GM18867 (cell line): ENCODE measurements around the gene MESP2.

Experiments used
- ATAC-seq: cut with Tn5 transposase; IDR thresholded peaks from one replicate; pipeline ENCODE4 v1.9.1; 2021; ENCODE audit warnings: mild to moderate bottlenecking, moderate library complexity; ENCODE audit not compliant: unreplicated experiment

MESP2 gene

GRCh38 chr15:89776274-89777072 is at the start of gene MESP2:
MESP2 (plus strand) TSS chr15:89776332; CDS start chr15:89776358, 26 bp downstream.
- peak; percentile 60 for ATAC-seq

DNA sequence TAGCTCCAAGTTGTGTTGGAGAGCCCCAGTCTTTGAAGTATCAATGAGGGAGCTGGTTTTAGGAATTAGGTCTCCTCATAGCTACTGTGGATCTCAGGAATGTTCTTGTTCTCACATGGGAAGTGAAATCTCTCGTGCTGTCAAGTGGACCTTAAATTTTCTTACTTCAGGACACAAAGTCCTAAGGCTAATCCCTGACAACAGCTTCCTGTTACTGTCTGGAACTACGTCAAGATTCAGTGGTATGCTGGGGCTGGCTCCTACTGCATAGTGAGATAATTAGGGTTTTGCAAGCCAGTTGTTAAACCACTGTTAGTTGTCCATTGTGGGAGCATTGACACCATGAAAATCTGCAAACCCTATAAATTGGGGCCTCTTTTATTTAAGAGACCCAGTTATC is 47.9 kb upstream of the MESP2 start:
- no peak for ATAC-seq

GRCh38 chr15:89731275-89731674 is 44.9 kb upstream of the MESP2 start:
- ATAC-seq: no peak

GRCh38 chr15:89732451-89733172 is 43.5 kb upstream of the MESP2 start:
- ATAC-seq: no peak

- no peak for ATAC-seq
Measured at GRCh38 chr15:89735773-89736172, 40.4 kb upstream of the MESP2 start.

DNA sequence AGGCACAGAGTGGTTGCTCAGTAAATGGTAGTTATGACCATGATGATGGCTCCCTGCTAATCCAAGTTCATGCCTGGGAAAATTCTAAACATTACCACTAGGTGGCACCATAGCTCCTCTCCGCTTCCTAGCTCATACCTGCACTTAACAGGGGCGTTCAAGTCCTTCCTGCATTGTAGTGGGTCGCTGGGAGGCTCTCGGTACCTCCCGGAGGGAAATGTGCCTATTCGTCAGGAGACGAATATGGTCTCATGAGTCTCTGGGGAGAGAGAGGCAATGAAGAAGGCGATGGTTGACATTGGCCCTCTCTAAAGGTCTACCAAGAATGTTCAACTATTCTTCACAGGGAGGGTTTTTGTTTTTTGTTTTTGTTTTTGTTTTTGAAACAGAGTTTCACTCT is 36.0 kb upstream of the MESP2 start:
- ATAC-seq: peak; percentile 70

- no peak for ATAC-seq
Measured at GRCh38 chr15:89743011-89743410, 33.1 kb upstream of the MESP2 start.

- ATAC-seq: no peak
Measured at GRCh38 chr15:89743594-89743993, 32.5 kb upstream of the MESP2 start.

GRCh38 chr15:89745131-89745530 is 31.0 kb upstream of the MESP2 start:
- ATAC-seq: no peak

GRCh38 chr15:89745768-89746167 is 30.4 kb upstream of the MESP2 start:
- ATAC-seq: no peak

DNA sequence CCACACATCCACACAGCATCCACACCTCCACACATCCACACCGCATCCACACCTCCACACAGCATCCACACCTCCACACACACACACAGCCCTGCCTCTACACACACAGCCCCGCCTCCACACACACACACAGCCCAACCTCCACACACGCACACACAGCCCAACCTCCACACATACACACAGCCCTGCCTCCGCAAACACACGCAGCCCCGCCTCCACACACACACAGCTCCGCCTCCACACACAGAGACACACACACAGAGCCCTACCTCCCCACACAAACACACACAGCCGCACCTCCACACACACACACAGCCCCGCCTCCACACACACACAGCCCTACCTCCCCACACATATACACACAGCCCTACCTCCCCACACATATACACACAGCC is 29.7 kb upstream of the MESP2 start:
- ATAC-seq: no peak

DNA sequence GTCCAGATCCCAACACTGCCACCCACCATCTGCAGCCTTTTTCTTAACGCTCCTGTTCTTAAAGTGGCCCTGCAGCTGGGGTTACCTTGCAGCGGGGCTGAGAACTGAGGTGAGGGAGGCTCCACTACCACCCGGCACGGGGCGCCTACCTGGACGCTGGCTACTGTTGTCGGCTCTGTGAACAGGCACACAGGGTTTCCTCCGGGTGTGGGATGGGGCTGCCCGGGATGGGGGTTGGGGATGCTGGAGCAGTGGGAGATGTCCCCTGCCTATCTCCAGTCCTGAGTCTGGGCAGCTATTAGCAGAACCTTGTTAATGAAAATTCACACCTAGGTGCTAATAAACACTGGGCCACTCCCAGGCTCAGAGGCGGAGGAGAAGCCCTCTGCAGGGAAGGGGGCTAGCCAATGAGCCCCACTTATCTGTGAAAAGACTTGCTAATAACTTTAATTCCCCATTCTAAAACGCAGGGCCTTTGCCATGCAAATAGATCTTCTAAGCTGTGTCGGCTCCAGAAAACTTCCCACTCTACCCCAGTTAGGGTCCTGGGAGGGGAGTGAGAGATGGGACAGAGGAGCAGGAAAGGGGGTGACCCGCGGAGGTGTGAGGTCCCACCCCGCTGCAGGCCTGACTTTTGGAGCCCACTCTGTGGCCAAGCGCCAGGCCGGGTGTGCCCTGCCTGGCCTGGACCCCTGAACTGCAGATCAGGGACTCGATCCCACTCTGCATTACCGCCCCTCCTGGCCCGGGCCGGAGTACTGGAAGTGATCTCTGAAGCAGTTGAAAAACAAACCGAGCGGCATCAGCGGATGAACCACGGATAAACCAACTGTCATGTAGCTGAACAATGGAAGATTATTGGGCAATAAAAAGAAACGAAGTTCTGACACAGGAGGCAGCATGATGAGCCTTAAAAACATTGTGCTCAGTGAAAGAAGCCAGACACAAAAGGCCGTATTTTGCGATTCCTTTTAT is 28.1 kb upstream of the MESP2 start:
- no peak for ATAC-seq

GRCh38 chr15:89749054-89749453 is 27.1 kb upstream of the MESP2 start:
- ATAC-seq: no peak

GRCh38 chr15:89749526-89749925 is 26.6 kb upstream of the MESP2 start:
- ATAC-seq: no peak

- no peak for ATAC-seq
Measured at GRCh38 chr15:89749951-89750559, 26.1 kb upstream of the MESP2 start.

DNA sequence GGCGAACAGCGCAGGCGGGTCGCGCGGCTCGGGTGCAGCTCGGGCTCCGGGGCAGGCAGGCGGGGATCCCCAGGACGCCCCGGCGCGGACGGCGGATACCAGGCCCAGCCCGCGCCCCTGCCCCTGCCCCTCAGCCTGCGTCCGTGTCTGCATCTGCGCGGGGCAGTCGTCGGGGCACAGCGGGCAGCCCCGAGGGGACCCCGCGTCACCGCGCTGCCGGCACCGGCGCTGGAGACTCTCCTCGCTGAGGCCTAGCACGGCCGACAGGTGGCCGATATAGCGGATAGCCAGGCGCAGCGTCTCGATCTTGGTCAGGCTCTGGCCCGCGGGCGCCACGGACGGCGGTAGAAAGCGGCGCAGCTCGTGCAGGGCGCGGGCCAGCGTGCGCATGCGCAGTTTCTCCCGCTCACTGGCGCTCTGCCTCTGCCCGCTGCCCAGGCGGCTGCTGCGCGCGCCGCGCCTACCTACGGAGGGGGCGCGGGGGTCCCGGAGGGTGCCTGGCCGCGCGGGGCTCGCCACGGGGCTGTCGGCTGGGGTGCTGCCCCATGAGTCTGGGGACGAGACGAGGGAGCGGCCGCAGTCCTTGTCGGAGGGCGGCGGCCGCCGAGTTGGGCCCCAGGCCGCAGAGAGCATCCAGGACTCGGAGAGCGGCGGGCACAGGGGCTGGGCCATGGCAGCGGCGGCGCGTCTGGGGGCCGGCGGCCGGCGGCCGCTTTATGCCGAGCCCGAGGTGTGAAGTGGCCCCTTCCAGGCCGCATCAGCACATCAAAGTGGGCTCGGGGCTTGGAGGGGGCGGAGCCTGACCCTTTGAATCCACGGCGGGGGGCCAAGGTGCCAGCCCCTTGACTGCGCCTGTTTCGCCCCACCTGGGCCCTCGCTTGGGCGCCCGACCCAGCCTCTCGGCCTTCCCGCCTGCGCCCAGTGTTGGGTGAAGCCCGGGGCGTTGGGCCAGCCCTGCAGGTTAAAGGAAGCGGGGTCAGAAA is 25.3 kb upstream of the MESP2 start, which contains the start of gene MESP1:
TSS of gene MESP1 (minus strand) at position 690 of the 983 bp plus-strand sequence. CDS start at position 672, 18 bp downstream.
- peak; percentile 90 for ATAC-seq

DNA sequence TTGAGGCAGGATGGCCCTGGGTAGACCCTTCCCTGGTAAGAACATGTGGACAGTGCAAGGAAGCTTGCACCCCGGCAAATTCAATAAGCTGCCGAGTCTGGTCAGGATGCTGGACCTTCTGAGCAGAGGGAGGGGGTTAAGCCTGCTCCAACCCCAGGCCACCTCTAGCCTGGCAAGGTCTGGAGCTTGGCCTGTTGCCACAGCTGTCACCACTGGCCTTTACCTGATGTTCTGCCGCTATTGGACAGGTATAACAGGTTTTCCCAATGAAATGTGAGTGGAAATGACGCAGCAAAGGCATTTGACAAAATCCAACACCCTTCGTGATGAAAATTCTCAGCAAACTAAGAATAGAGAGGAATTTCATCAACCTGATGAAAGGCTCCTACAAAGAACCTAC is 24.4 kb upstream of the MESP2 start:
- ATAC-seq: no peak

- no peak for ATAC-seq
Measured at GRCh38 chr15:89753855-89754254, 22.3 kb upstream of the MESP2 start.

DNA sequence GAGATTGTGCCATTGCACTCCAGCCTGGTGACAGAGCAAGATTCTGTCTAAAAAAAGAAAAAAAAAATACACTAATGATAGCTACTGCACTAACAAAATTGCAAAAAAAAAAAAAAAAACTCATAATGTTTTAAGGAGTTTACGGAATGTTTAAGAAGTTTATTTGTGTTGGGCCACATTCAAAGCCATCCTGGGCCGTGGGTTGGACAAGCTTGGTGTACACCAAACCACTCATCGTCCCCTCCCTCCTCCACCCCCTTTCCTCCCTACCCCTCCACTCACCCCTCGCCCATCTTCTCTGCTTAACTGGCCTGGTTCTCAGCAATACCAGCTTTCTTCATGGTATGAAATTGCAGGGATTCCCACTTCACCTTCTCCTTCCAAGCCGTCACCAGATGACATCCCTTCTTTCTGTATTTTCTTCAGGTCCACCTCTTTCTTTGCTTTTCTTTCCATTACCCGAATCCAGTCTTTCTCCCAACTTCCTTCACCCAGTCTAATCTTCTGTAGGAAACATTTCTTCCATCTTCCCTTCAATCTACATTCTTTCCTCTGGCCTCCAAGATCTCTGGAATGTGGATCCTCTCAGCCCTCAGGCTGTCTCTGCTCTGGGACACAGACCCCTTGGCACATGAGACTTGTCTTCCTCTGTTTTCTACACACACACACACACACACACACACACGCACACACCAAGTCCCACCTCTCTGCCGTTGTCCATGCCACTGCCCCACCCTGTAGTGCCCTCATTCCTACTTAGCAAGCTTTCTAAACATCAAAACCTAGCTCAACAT is 21.6 kb upstream of the MESP2 start:
- ATAC-seq: no peak
